MG63 (cell line): ENCODE data around the gene ARHGEF10L. TPM values are rescaled to one million over a fixed set of nuclear protein-coding genes. Genes with fewer than 3 reads are reported as not detected.

Experiments used
- DNase-seq: peaks from one replicate; pipeline ENCODE4 v3.0.0-alpha.2; 2020
- H3K27me3 ChIP-seq: fragments of 250-450 bp; sonication (Bioruptor Pico); 2 replicates; pipeline ENCODE4 v1.5.1; 2020; ENCODE audit warnings: mild to moderate bottlenecking, moderate library complexity
- H3K36me3 ChIP-seq: fragments of 250-450 bp; sonication (Bioruptor Pico); 2 replicates; pipeline ENCODE4 v1.5.1; 2020; ENCODE audit warnings: mild to moderate bottlenecking, moderate library complexity
- H3K4me3 ChIP-seq: fragments of 250-450 bp; sonication (Bioruptor Pico); 2 replicates; pipeline ENCODE4 v1.5.1; 2020; ENCODE audit warnings: mild to moderate bottlenecking, moderate library complexity
- H3K9me3 ChIP-seq: fragments of 250-450 bp; sonication (Bioruptor Pico); 2 replicates; pipeline ENCODE4 v1.5.1; 2020; ENCODE audit warnings: mild to moderate bottlenecking, moderate library complexity
- total RNA-seq: library from RNA; depleted of rRNA; stranded (reverse); fragments of >200 nt; shearing (Covaris generic); gene quantifications from 2 replicates; pipeline ENCODE4 v1.2.3, GENCODE V29; 2014; ENCODE audit warnings: low replicate concordance

The ARHGEF10L gene
- total RNA-seq, 1 experiment from 2014 or later, result 15.9 TPM

DNA sequence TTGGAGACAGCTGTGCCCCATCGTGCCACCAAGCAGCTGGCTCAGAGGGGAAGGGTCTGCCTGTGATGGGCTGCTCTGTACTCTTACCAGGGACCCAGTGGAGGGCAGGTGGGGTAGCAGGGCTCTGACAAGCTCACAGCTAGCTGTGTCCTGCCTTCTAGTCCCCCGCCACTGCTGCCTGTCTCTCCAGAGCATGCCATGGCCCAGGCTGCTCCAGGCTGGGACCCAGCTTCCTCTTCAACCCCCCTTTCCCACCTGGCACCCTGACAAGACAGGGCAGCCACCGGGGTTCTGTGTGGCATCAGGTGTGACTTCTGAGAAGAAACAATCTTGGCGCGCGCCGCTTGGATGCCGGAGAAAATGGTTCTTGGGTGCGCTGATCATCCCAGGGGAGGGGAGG is 123.3 kb downstream of the ARHGEF10L start:
- DNase-seq, result no peak
- H3K4me3 ChIP-seq, result no peak overlapping the region

DNA sequence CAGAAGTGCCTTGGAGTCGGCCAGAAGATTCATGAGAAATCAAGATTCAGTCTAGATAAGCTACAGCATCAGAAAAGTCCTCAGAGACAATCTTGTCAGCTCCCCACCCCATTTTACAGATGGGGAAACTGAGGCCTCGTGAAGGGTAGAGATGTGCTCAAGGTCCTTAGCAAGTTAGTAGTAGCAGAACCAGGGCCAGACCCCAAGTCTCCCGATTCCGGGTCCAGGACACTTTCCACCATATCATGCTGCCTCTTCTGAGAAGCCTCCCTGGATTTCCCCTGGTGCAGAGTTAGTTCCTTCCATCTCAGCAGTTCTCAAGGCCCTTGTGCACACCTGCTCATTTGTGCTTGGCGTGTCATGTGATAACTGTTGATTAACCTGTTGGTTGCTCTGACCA is 124.1 kb downstream of the ARHGEF10L start:
- Histone ChIP-seq H3K9me3 (no peaks in the 10 kb centered on the region), H3K4me3 (no peak overlapping the region), H3K27me3 (no peaks in the 10 kb centered on the region), H3K36me3 (peaks cover 5% of the 10 kb centered on the region)
- no peak for DNase-seq

More for the DNA sequence above, 123.3 kb downstream of the ARHGEF10L start:
- H3K36me3 ChIP-seq, result peaks cover 5% of the 10 kb centered on the region
- H3K9me3 ChIP-seq, result no peaks in the 10 kb centered on the region
- H3K27me3 ChIP-seq, result no peaks in the 10 kb centered on the region

DNA sequence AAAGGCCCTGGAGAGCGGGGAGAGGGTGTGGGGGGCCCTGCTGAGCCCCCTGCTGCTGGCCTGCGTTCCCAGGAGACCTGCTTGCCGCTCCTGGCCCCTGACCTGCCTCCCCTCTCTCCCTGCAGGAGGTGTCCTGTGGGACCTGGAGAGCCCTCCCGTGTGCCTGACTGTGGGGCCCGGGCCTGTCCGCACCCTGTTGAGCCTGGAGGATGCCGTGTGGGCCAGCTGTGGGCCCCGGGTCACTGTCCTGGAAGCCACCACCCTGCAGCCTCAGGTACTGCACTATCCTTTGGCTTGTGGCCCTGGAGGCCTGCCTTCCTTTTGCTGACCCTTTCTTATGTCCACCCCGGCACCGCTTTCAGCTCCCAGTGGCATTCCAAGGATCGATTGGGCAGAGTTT is 124.8 kb downstream of the ARHGEF10L start:
- no peak for DNase-seq
- Histone ChIP-seq H3K36me3 (peaks cover 5% of the 10 kb centered on the region), H3K9me3 (no peaks in the 10 kb centered on the region), H3K4me3 (no peak overlapping the region), H3K27me3 (no peaks in the 10 kb centered on the region)

DNA sequence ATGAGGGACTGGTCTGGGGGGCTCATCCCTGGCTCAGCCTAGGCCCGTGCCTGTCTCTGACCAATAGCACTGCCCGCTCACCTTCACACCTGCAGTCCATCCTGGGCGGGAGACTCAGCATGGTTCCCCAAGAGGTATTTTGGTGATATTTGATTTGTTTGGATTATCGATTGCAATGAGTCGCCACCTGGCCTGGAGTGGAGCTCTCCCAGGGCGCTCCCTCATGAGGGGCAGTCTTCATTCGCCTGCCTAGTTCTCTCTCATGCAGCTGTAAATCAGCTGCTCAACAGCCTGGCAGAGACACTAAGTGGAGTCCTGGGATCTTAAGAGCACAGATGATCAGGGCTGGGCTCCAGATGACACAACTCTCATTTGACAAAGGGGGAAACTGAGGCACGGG is 125.6 kb downstream of the ARHGEF10L start:
- no peak overlapping the region for H3K4me3 ChIP-seq
- H3K27me3 ChIP-seq, result no peaks in the 10 kb centered on the region

DNA sequence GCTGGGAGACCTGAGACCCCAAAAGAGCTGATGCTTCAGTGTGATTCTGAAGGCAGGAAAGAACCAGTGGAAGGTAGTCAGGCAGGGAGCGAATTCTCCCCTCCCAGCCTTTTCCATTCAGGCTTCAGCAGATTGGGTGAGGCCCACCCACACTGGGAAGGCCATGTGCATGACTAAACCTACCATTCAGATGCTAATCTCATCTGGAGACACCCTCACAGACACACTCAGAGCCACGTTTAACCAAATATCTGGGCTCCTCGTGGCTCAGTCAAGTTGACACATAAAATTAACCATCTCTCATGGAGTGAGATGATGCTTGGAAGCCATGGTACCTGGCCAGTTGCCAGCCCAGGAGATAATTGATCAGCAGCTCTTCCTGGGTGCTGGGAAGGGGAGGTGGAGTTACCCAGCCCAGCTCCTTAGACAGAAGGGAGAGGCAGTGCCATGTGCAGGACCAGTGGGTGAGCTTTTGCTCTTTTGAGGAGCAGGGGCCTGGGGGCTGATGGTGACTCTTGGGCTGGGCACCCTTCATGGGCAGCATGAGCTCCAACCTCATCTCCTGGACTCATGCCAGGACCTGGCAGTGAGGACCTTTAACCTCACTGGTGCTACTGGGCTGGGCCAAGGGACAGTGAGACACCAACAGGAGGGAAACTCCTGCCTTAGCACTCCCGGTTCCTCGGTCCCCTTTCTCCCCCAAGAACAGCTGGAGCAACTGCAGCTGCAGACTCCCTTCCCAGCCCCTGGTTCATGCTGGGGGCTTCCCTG is 126.6 kb downstream of the ARHGEF10L start:
- DNase-seq, result no peak
- H3K27me3 ChIP-seq, result no peaks in the 10 kb centered on the region
- no peak overlapping the region for H3K4me3 ChIP-seq
- peaks cover 5% of the 10 kb centered on the region for H3K36me3 ChIP-seq
- no peaks in the 10 kb centered on the region for H3K9me3 ChIP-seq

More for the DNA sequence above, 125.6 kb downstream of the ARHGEF10L start:
- peaks cover 5% of the 10 kb centered on the region for H3K36me3 ChIP-seq
- DNase-seq, result no peak
- H3K9me3 ChIP-seq, result no peaks in the 10 kb centered on the region

DNA sequence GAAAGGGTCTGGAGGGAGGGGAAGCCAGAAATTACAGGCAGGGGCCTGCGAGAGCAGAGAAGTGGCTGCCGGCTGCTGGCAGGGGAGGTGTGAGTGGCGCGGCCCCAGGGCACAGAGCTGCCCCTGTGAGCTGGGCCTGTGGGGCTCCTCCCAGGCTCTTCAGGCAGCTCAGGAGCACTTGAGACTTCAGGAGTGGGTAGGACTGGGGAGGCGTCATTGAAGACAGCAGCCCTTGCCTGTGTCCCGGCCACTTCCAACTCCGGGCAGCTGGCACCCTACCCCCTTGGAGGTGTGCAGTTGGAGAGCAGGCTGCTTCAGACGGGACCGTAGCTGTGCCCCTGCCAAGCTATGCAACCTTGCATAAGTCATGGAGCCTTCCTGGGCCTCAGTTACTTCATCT is 128.1 kb downstream of the ARHGEF10L start:
- no peak for DNase-seq
- H3K27me3 ChIP-seq, result no peaks in the 10 kb centered on the region
- no peaks in the 10 kb centered on the region for H3K9me3 ChIP-seq
- H3K36me3 ChIP-seq, result peaks cover 5% of the 10 kb centered on the region
- no peak overlapping the region for H3K4me3 ChIP-seq

DNA sequence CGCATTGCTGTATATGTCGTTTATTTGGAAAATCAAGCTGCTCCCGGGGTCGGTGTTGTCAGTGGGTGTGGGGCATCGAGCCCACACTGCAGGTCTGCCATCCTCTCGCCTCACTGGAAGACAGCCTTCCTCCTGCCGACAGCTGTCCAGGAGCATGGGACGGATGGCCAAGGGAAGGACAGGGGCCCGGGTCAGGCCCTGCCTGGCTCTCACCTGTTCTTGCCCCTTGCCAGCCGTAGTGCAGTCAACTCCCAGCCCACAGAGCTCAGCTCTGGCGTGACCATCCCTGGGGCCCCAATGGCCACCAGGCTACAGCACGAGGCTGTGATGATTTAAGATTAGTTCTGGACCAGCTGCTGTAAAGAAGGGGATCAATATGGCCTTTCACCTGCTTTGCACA is 128.7 kb downstream of the ARHGEF10L start:
- Histone ChIP-seq H3K27me3 (no peaks in the 10 kb centered on the region), H3K36me3 (peaks cover 5% of the 10 kb centered on the region), H3K9me3 (no peaks in the 10 kb centered on the region), H3K4me3 (no peak overlapping the region)
- no peak for DNase-seq

DNA sequence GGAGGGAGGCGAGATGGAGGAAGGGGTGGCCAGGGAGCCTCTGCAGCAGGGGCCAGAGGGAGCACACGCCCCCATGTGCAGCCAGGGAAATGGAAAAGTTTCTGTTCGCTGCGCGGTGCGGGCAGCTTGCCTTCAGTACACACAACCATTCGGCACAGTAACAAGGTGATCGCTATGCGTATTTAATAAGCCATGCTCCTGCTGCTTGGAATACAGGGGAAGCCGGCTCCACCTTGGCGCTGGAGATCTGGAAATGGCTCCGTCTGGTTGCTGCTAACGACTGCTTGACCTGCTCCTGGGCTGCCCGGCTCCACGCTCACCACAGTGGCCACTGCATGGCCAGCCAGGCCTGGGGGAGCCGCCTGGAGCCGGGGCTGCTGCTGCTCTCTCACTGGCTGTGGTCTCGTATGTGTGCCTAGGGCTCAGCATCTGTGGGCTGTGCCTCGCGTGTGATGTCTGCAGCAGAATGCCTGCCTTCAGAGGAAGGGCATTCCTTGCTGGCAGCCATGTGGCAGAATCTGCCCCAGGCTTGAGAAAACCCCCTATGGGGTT is 129.2 kb downstream of the ARHGEF10L start:
- peaks cover 5% of the 10 kb centered on the region for H3K36me3 ChIP-seq
- H3K27me3 ChIP-seq, result no peaks in the 10 kb centered on the region
- DNase-seq, result no peak
- no peaks in the 10 kb centered on the region for H3K9me3 ChIP-seq
- H3K4me3 ChIP-seq, result no peak overlapping the region

DNA sequence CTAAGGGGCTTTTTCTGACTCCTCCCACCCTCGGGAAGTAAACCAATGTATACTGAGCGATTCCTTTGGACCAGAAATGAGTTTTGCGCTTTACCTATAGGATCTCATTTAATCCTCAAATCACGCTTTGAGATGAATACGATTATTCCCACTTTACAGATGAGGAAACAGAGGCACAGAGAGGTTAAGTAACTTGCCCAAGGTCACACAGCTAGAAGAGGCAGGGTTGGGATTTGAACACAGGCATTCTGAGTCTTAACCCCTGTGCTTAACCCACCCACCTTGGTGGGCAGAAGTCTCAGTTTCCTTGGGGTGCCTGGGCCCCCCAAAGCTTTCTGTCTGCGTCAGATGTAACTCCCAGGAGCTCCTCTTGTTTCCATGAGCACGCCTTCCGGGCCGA is 129.8 kb downstream of the ARHGEF10L start:
- Histone ChIP-seq H3K36me3 (peaks cover 5% of the 10 kb centered on the region), H3K27me3 (no peaks in the 10 kb centered on the region), H3K9me3 (no peaks in the 10 kb centered on the region), H3K4me3 (no peak overlapping the region)
- no peak for DNase-seq

DNA sequence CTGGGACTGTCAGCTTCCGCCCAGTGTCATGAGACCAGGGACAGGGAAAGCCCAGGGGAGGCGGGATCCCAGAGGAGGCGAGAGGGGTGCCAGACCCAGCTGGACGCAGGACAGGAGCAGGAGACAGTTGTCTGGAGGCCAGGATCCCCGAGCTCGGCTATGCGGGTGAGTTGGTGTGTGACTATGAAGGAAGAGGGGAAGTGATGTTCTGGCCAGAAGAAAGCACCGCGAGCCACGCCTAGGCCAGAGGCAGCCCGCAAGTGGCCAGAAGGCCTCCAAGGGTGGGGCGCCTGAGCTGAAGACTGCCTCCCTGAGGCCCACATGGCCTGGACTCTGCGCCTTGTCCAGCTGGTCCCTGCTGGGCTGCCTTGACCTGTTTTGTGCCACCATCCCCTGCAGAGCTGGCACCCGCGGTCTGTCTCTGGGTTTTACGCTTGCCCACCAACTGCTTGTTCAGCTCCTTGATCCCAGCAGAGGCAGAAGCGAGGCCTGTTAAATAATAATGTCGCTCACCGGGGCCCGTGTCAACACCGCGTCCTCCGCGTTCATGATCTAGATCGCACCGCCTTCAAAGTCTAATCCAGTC is 130.5 kb downstream of the ARHGEF10L start:
- no peaks in the 10 kb centered on the region for H3K9me3 ChIP-seq
- no peak for DNase-seq
- peaks cover 5% of the 10 kb centered on the region for H3K36me3 ChIP-seq
- H3K4me3 ChIP-seq, result no peak overlapping the region
- H3K27me3 ChIP-seq, result no peaks in the 10 kb centered on the region

DNA sequence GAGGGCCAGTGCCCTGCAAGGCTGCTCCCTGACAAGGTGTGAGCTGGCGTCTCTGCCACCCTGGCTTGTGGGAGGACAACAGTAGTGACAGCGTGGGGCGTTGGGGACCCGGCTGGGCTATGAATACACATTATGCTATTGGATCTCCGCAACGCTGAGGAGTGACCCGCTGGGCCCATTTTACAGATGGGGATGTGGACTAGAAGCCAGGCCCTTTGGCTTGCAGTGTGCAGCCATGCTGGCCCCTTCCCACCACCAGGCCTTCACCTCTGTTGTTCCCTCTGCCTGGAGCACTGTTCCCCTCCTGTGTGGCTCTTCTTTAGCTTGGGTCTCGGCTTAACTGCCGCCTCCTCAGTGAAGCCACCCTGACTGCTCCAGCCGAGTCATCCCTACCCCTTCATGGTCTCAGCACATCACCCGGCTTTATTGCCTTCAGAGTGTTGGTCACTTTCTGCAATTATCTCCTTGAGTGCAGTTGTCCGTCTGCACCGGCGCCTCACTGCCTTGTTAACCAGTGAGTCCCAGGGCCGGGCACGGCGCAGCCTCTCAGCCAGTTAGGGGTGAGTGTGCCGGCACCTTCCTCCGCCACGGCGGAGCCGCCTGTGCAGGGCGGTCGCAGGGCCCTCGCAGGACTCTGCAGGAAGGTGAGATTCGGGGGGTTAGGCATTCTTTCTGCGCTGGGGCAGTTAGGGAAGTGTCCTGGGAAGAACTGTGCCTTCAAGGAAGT is 131.3 kb downstream of the ARHGEF10L start:
- H3K9me3 ChIP-seq, result no peaks in the 10 kb centered on the region
- H3K36me3 ChIP-seq, result peaks cover 3% of the 10 kb centered on the region
- H3K4me3 ChIP-seq, result no peak overlapping the region
- no peak for DNase-seq
- no peaks in the 10 kb centered on the region for H3K27me3 ChIP-seq

DNA sequence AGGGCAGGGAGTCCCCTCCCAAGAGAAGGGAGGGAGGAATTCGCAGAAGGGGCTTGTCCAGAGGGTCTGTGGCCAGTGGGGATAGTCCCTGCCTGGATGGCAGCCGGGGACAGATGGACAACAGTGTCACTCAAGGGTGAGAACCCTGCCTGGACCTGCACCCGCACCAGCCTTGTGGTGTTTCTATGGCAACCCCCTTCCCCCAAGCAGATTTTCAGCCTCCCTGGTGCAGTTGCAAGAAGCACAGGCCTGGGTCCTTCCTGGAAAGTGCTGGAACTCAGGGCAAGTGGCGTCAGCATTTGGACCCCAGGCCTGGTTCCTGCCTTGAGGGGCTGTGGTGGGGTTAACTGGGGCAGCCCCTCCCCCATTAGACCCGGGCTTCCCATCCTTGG is 131.8 kb downstream of the ARHGEF10L start:
- H3K36me3 ChIP-seq, result no peaks in the 10 kb centered on the region
- H3K4me3 ChIP-seq, result no peak overlapping the region
- no peaks in the 10 kb centered on the region for H3K9me3 ChIP-seq
- no peaks in the 10 kb centered on the region for H3K27me3 ChIP-seq
- no peak for DNase-seq

DNA sequence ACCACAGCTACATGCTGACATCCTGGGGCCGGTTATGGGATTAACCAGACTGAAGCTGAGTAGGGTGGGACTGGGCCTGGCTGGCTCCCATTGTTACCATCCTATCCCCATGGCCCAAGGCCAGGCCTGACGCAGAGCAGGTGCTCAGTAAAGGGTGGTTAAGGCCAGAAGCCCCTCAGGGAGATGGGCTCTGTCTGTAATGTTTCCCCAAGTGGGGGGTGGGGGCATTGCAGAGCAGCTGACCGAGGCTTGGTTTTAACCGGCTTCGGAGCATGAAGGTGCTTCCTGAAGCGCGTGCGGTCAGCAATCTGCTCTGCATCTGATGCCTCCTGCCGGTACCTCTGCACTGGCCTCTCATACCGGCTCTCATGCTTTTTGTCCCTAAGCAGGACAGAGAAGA is 132.2 kb downstream of the ARHGEF10L start:
- H3K36me3 ChIP-seq, result no peaks in the 10 kb centered on the region
- DNase-seq, result no peak
- H3K4me3 ChIP-seq, result no peak overlapping the region
- H3K9me3 ChIP-seq, result no peaks in the 10 kb centered on the region
- H3K27me3 ChIP-seq, result no peaks in the 10 kb centered on the region

DNA sequence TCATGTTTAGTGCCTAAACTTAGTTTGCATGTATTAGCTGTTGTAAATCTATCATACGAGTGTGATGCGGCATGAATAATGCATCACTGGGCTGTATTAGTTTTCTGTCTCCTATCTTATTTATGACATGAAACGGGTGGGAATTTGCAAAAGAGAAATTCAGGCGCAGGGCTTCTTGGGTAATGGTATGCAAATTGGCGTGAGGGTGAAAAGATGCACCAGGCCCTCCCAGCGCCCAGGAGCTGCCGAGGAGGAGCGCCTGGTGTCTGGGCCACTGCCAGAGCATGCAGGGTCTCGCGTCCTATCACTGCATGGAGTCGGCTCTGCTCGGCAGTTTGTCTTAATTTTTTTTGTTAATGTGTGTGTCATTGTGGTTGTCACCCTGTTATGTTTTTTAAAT is 132.7 kb downstream of the ARHGEF10L start:
- Histone ChIP-seq H3K27me3 (no peaks in the 10 kb centered on the region), H3K36me3 (no peaks in the 10 kb centered on the region), H3K4me3 (no peak overlapping the region), H3K9me3 (no peaks in the 10 kb centered on the region)
- DNase-seq, result no peak

DNA sequence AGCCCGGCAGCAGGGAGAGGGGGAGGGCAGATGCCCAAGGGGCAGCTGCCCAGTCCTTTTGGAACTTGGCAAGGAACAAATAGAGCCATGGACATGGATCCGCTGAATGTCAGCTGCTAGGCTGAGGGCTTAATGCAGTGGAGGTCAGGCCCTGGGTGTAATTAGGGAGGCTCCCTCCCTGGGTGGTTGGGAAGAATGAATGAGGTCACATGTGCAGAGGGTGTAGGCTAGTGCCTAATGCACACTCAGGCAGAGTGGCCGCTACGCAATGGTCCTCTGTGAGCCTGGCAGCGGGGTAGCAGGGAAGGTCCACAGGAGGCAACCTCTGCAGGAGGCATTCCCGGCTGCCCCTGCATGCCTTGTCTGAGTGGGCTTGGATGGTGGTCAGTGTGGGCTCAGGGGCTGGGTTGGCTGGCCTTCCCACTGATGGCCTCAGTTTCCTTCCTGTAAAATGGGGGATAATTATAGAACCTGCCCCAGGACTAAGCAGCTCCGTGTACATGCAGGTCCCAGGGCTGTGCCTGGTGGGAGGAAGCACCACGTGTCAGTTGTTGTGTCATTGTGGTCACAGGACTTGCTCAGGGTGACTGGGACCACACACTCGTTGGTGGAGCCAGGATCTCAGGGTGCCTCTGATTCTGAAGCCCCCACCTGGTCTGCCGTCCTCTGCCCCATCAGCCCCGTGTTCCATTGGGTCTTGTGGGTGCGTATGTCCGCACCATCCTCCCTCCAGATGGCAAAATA is 134.0 kb downstream of the ARHGEF10L start:
- H3K4me3 ChIP-seq, result no peak overlapping the region
- no peak for DNase-seq

DNA sequence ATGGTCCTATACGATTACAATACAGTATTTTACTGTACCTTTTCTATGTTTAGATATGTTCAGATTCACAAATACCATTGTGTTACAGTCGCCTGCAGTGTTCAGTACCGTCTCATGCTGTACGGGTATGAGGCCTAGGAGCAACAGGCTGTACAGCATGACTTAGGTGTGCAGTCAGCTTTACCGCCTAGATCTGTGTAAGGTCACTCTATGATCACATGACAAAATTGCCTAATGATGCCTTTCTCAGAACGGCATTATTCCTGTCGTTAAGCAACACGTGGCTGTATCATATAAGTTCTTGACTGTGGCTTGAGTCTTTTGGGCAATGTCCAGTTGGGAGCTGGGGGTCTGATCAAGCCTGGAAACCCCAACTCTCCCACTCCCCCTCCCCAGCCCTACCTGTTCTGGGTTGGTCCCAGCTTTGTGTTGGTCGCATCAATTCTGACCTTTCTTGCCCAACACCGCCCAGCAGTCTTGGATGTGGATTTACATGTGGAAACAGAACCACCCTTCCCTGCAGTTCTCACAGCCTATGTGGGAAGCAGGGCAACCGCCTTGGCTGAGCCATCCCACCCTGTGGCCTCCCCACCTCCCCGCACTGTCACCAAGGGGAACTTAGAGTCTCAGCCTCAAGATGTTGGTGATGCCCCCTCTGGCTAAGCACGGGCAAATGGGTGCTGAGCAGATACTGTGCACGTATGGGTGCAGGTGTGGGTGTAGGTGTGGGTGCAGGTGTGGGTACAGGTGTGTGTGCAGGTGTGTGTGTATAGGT is 135.4 kb downstream of the ARHGEF10L start:
- DNase-seq, result no peak
- Histone ChIP-seq H3K4me3 (no peak overlapping the region), H3K27me3 (no peaks in the 10 kb centered on the region), H3K36me3 (no peaks in the 10 kb centered on the region), H3K9me3 (no peaks in the 10 kb centered on the region)

More for the DNA sequence above, 134.0 kb downstream of the ARHGEF10L start:
- H3K36me3 ChIP-seq, result no peaks in the 10 kb centered on the region
- no peaks in the 10 kb centered on the region for H3K9me3 ChIP-seq
- no peaks in the 10 kb centered on the region for H3K27me3 ChIP-seq
